PC-3 (cell line): ENCODE results near the gene PDE6A. TPM values are rescaled to one million over a fixed set of nuclear protein-coding genes. Genes with fewer than 3 reads are reported as not detected.

ENCODE experiments used
- ATAC-seq: fragments of 200-7000 bp; cut with Tn5 transposase; 2 replicates; pipeline ENCODE4 v1.9.1; 2020; ENCODE audit warnings: mild to moderate bottlenecking, moderate library complexity
- BruUV-seq: library from RNA; stranded (reverse); fragments of 400-500 nt; replicated peaks from 2 replicates; lab custom pipeline; 2021; lab: Mats Ljungman, UMichigan
- CTCF ChIA-PET: fragments of 300-600 bp; sonication (Branson Sonifier 250); formaldehyde crosslinking; loops from one replicate; lab custom pipeline; 2022; ENCODE audit warnings: antibody characterized with exemption; lab: Charles Lee
- POLR2A ChIA-PET: fragments of 300-600 bp; sonication (Branson Sonifier 250); formaldehyde crosslinking; loops from one replicate; lab custom pipeline; 2022; ENCODE audit warnings: antibody characterized with exemption; ENCODE audit not compliant: unreplicated experiment; lab: Charles Lee
- DNase-seq: peaks from one replicate; pipeline ENCODE4 v3.0.0-alpha.2; 2015
- H2AFZ ChIP-seq: fragments of 300-600 bp; sonication (generic); 2 replicates; pipeline ENCODE4 v1.6.0; 2016; ENCODE audit warnings: antibody characterized with exemption, low read length
- H3F3A ChIP-seq: fragments of 300-600 bp; sonication (generic); one replicate; pipeline ENCODE4 v1.6.0; 2017; ENCODE audit warnings: antibody characterized with exemption, low read length, control low read depth, mild to moderate bottlenecking; ENCODE audit not compliant: unreplicated experiment
- H3K27ac ChIP-seq: fragments of 300-600 bp; sonication (generic); 2 replicates; pipeline ENCODE4 v1.5.1; 2016; ENCODE audit warnings: mild to moderate bottlenecking, low read length
- H3K27me3 ChIP-seq: fragments of 300-600 bp; sonication (generic); 2 replicates; pipeline ENCODE4 v1.6.1; 2016; ENCODE audit warnings: low read length, mixed read lengths
- H3K36me3 ChIP-seq: fragments of 300-600 bp; sonication (generic); 2 replicates; pipeline ENCODE4 v1.6.1; 2016; ENCODE audit warnings: low read depth, mixed run types, low read length, mixed read lengths
- H3K4me1 ChIP-seq: fragments of 300-600 bp; sonication (generic); 2 replicates; pipeline ENCODE4 v1.5.1; 2016; ENCODE audit warnings: low read length; ENCODE audit not compliant: insufficient read depth
- H3K4me2 ChIP-seq: fragments of 300-600 bp; sonication (generic); 2 replicates; pipeline ENCODE4 v1.6.0; 2016; ENCODE audit warnings: low read length
- H3K4me3 ChIP-seq: fragments of 300-600 bp; sonication (generic); 2 replicates; pipeline ENCODE4 v1.5.1; 2016; ENCODE audit warnings: mild to moderate bottlenecking, low read length, mixed read lengths
- H3K79me2 ChIP-seq: fragments of 300-600 bp; sonication (generic); 2 replicates; pipeline ENCODE4 v1.6.1; 2017; ENCODE audit warnings: low read length, mixed read lengths
- H3K9ac ChIP-seq: fragments of 300-600 bp; sonication (generic); 2 replicates; pipeline ENCODE4 v1.6.0; 2016; ENCODE audit warnings: mild to moderate bottlenecking, low read length
- H3K9me2 ChIP-seq: fragments of 300-600 bp; sonication (generic); replicated peaks from 2 replicates; pipeline ENCODE4 v1.6.1; 2016; ENCODE audit warnings: mixed run types, low read length, mixed read lengths
- H3K9me3 ChIP-seq: fragments of 300-600 bp; sonication (generic); 2 replicates; pipeline ENCODE4 v1.6.1; 2016; ENCODE audit warnings: low read length, mixed read lengths
- H4K20me1 ChIP-seq: fragments of 300-600 bp; sonication (generic); 2 replicates; pipeline ENCODE4 v1.6.1; 2016; ENCODE audit warnings: low read length, mixed read lengths
- EZH2 ChIP-seq: fragments of 300-600 bp; sonication (generic); IDR thresholded peaks from one replicate; pipeline ENCODE4 v1.6.1; 2017; ENCODE audit warnings: antibody characterized with exemption, mild to moderate bottlenecking, low read length; ENCODE audit not compliant: unreplicated experiment
- EZH2phosphoT487 ChIP-seq: fragments of 300-600 bp; sonication (generic); IDR thresholded peaks from 2 replicates; pipeline ENCODE4 v1.6.1; 2018; ENCODE audit warnings: mild to moderate bottlenecking, antibody characterized with exemption, low read length, borderline replicate concordance
- intact Hi-C: fragments of 100-400 bp; cut with micrococcal nuclease; formaldehyde crosslinking; loops from 2 replicates; pipeline ENCODE4 v1.9.0; 2023
- total RNA-seq: library from RNA; depleted of rRNA; stranded (reverse); fragments of >200 nt; gene quantifications from 2 replicates; pipeline ENCODE4 v1.2.3, GENCODE V29; 2014
- TF ChIP-seq, protein P1 (sequence below): fragments of 300-600 bp; sonication (generic); conservative IDR thresholded peaks from 2 replicates; pipeline ENCODE4 v1.5.1; 2017; ENCODE audit warnings: antibody characterized with exemption, low read depth, mild to moderate bottlenecking, low read length

Gene PDE6A
- total RNA-seq, 1 experiment from 2014 or later, result not detected

DNA sequence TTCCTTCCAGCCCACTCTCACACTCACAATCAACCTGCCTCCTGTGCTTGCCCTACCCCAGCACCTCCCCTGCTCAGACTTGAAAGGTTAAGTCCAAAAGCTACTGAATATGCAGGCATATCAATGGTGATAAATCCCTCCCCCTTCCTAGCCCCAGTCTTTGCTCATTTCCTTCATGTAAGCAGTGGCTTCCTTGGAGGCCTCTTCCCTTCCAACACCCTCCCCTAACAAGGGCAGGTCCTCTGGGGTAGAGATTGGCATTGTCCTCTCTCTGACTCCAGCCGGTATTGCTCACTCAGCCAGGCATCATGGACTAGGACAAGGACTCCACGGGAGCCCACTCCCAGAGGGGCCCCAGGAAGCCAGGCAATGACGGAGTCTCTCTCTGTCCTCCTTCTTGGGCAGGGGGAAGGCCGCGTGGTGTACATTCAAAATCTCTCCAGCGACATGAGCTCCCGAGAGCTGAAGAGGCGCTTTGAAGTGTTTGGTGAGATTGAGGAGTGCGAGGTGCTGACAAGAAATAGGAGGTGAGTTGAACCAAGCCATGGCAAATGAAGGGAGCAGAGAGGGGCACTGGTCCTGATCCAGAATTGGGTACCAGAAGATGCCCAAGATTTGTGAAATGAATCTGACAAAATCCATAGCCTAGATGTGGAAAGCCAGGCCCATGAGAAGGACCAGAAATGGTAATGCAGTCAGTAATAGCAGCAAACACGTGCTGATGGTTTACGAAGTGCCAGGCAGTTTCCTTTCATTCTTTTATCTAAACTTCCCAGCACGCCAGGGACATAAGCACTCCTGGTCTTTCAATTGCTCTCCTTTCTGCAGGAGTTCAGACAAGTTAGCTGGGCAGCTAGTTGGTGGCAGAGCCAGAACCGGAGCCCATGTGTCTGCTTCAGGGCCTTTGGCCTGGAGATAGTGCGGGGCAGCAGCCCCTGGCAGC is 102.5 kb downstream of the PDE6A start:
- Histone ChIP-seq H3K9me2 (no peaks in the 10 kb centered on the region), H3K4me2 (no peak overlapping the region), H3K4me3 (no peak overlapping the region), H3F3A (no peaks in the 10 kb centered on the region), H3K27ac (no peak overlapping the region), H3K9ac (no peak overlapping the region), H3K79me2 (no peaks in the 10 kb centered on the region), H2AFZ (no peak overlapping the region), H3K9me3 (no peaks in the 10 kb centered on the region), H4K20me1 (peaks cover 5% of the 10 kb centered on the region; the same call in 1 of the 2 replicates), H3K36me3 (no peaks in the 10 kb centered on the region), H3K27me3 (no peaks in the 10 kb centered on the region), H3K4me1 (peaks cover 14% of the 10 kb centered on the region)
- ChIA-PET POLR2A (no interaction called here), CTCF (interaction anchor here (1.6 kb wide), 1 partner anchor 11 kb away, joined by 4 read pairs; no protein-coding TSS in a partner anchor)
- TF ChIP-seq, protein P1, sequence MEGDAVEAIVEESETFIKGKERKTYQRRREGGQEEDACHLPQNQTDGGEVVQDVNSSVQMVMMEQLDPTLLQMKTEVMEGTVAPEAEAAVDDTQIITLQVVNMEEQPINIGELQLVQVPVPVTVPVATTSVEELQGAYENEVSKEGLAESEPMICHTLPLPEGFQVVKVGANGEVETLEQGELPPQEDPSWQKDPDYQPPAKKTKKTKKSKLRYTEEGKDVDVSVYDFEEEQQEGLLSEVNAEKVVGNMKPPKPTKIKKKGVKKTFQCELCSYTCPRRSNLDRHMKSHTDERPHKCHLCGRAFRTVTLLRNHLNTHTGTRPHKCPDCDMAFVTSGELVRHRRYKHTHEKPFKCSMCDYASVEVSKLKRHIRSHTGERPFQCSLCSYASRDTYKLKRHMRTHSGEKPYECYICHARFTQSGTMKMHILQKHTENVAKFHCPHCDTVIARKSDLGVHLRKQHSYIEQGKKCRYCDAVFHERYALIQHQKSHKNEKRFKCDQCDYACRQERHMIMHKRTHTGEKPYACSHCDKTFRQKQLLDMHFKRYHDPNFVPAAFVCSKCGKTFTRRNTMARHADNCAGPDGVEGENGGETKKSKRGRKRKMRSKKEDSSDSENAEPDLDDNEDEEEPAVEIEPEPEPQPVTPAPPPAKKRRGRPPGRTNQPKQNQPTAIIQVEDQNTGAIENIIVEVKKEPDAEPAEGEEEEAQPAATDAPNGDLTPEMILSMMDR, result no peak
- no peak for TF ChIP-seq EZH2
- no peak for TF ChIP-seq EZH2phosphoT487
- intact Hi-C loops, result no loop called here
- DNase-seq (no peak), ATAC-seq (no peak)
- BruUV-seq, result no TSS peak

DNA sequence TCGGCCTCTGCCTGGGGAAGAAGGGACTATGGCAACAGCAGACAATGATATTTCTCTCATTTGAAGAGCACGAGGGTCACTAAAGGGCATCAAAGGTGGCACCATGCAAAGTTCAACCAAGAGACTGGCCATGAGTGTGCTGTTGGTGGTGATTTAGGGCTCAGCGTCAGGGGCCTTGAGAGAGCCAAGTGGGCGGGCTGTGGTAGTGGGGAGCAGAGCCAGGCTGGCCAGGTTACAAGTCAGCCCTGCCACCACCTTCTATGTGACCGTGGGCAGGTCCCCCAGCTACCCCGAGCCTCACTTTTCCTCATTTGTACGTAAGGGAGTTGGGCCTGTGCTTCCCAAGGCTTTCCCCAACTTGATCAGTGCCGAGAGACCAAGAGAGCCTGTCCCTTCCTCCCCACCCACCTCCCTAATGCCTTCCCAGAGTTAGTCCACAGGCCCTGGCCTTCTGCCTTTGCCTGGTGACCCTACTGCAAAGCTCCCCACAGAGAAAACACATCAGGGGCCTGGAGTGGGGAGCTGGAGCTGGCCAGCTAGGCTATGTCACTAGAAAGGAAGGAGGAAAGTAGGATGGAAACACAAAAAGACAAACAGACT is 104.3 kb downstream of the PDE6A start:
- no peak for DNase-seq
- Histone ChIP-seq H2AFZ (no peak overlapping the region), H3F3A (no peaks in the 10 kb centered on the region), H3K9ac (no peak overlapping the region), H4K20me1 (peaks cover 5% of the 10 kb centered on the region; the same call in 1 of the 2 replicates), H3K27ac (no peak overlapping the region), H3K79me2 (no peaks in the 10 kb centered on the region), H3K9me2 (no peaks in the 10 kb centered on the region), H3K9me3 (no peaks in the 10 kb centered on the region), H3K36me3 (no peaks in the 10 kb centered on the region), H3K4me2 (no peak overlapping the region), H3K4me3 (no peak overlapping the region), H3K27me3 (no peaks in the 10 kb centered on the region), H3K4me1 (peaks cover 14% of the 10 kb centered on the region)
- intact Hi-C loops, result no loop called here
- TF ChIP-seq EZH2 (no peak), EZH2phosphoT487 (no peak)
- TF ChIP-seq, protein P1, result no peak
- ChIA-PET CTCF (no interaction called here), POLR2A (no interaction called here)
- BruUV-seq, result no TSS peak
- no peak for ATAC-seq
